A549 (cell line): ENCODE results near the gene TRIM9. TPM values are rescaled to one million over a fixed set of nuclear protein-coding genes. Genes with fewer than 3 reads are reported as not detected.

ENCODE experiments used
- ATAC-seq, 2 experiments: fragments of 200-7000 bp in 1 of 2; fragments of >200 bp in 1 of 2; cut with Nextera tagmentation in 1 of 2; cut with Tn5 transposase in 1 of 2; 3 replicates each; pipeline versions ENCODE4 v1.8.0 to v1.9.1; 2018 to 2020; ENCODE audit warnings: mild to moderate bottlenecking in 1 of 2, moderate library complexity in 1 of 2
- CTCF ChIA-PET: fragments of 300-600 bp; sonication (Branson Sonifier 250); formaldehyde crosslinking; extraction: SDS; loops from one replicate; lab custom pipeline; 2021; ENCODE audit warnings: antibody characterized with exemption, inconsistent platforms; lab: Yijun Ruan, JAX
- POLR2A ChIA-PET: fragments of 350-600 bp; formaldehyde crosslinking; extraction: SDS; loops from one replicate; lab custom pipeline; 2021; ENCODE audit warnings: antibody characterized with exemption, inconsistent platforms; lab: Yijun Ruan, JAX
- DNase-seq, 2 experiments: peaks; one replicate each; pipeline versions ENCODE4 v3.0.0 to v3.0.0-alpha.2; 2011 to 2016; ENCODE audit warnings: low read depth in 1 of 2, low spot score in 1 of 2
- FAIRE-seq: peaks from 2 replicates; lab custom pipeline; 2011; peaks lifted over from hg19 to GRCh38; lab: Jason Lieb, UNC
- H3K27ac ChIP-seq, 2 experiments: fragments of >200 bp; sonication (Bioruptor Twin); formaldehyde crosslinking; 3 replicates each; pipeline ENCODE4 v1.5.1; 2016 to 2017
- H3K4me1 ChIP-seq: fragments of >200 bp; sonication (Bioruptor Twin); formaldehyde crosslinking; 3 replicates; pipeline ENCODE4 v1.6.1; 2016
- H3K4me2 ChIP-seq: fragments of >200 bp; sonication (Bioruptor Twin); formaldehyde crosslinking; 3 replicates; pipeline ENCODE4 v1.6.1; 2016
- H3K4me3 ChIP-seq: fragments of >200 bp; sonication (Bioruptor Twin); formaldehyde crosslinking; 3 replicates; pipeline ENCODE4 v1.5.1; 2016
- H3K9me3 ChIP-seq: fragments of >200 bp; sonication (Bioruptor Twin); formaldehyde crosslinking; 3 replicates; pipeline ENCODE4 v1.6.1; 2016
- ATOH8 ChIP-seq: fragments of 250-450 bp; sonication (Bioruptor Pico); IDR thresholded peaks from 2 replicates; pipeline ENCODE4 v1.5.0; 2020; ENCODE audit warnings: low read depth, mild to moderate bottlenecking, moderate library complexity
- CBX2 ChIP-seq: fragments of 200-600 bp; sonication (generic); IDR thresholded peaks from 2 replicates; pipeline ENCODE4 v1.6.1; 2016; ENCODE audit warnings: low read depth, mild to moderate bottlenecking, borderline replicate concordance
- CBX8 ChIP-seq: fragments of 200-600 bp; sonication (generic); IDR thresholded peaks from 2 replicates; pipeline ENCODE4 v1.6.1; 2016
- CHD2 ChIP-seq: fragments of 150-350 bp; IDR thresholded peaks from 2 replicates; pipeline ENCODE4 v1.6.1; 2014; ENCODE audit warnings: low read length; ENCODE audit not compliant: partially characterized antibody
- CHD4 ChIP-seq: fragments of 200-600 bp; sonication (generic); IDR thresholded peaks from 2 replicates; pipeline ENCODE4 v1.6.1; 2016; ENCODE audit warnings: antibody characterized with exemption, mild to moderate bottlenecking, borderline replicate concordance
- E2F6 ChIP-seq: IDR thresholded peaks from 2 replicates; pipeline ENCODE4 v1.6.1; 2012; ENCODE audit warnings: low read depth, borderline replicate concordance
- EHF ChIP-seq: fragments of 250-450 bp; sonication (Bioruptor Pico); IDR thresholded peaks from 2 replicates; pipeline ENCODE4 v1.5.0; 2020; ENCODE audit warnings: mild to moderate bottlenecking
- EHMT2 ChIP-seq: fragments of 200-600 bp; sonication (generic); IDR thresholded peaks from 2 replicates; pipeline ENCODE4 v1.6.1; 2016; ENCODE audit warnings: antibody characterized with exemption, low read depth, mild to moderate bottlenecking, moderate library complexity
- ELK1 ChIP-seq: fragments of 150-350 bp; IDR thresholded peaks from 2 replicates; pipeline ENCODE4 v1.6.1; 2014; ENCODE audit warnings: low read depth, mild to moderate bottlenecking, low read length
- EP300 ChIP-seq, 2 experiments: fragments of >200 bp; sonication (Bioruptor Twin); formaldehyde crosslinking; IDR thresholded peaks; 2 replicates in 1 of 2; 3 replicates in 1 of 2; pipeline ENCODE4 v1.6.1; 2016 to 2017
- ESRRA ChIP-seq: fragments of 150-350 bp; IDR thresholded peaks from 2 replicates; pipeline ENCODE4 v1.6.1; 2014; ENCODE audit warnings: mild to moderate bottlenecking, low read length, borderline replicate concordance
- FOSB ChIP-seq: fragments of 250-450 bp; sonication (Bioruptor Pico); IDR thresholded peaks from 2 replicates; pipeline ENCODE4 v1.5.0; 2020; ENCODE audit warnings: mild to moderate bottlenecking, moderate library complexity
- FOSL2 ChIP-seq, 2 experiments: fragments of 450-650 bp in 1 of 2; fragments of >200 bp in 1 of 2; sonication (Bioruptor Twin) in 1 of 2; formaldehyde crosslinking; IDR thresholded peaks; 2 replicates each; pipeline versions ENCODE4 v1.5.0 to v1.6.1; 2016 to 2020; ENCODE audit warnings: mild to moderate bottlenecking in 1 of 2, moderate library complexity in 1 of 2
- HDAC2 ChIP-seq: fragments of 200-600 bp; sonication (generic); IDR thresholded peaks from 2 replicates; pipeline ENCODE4 v1.6.1; 2016
- HEYL ChIP-seq: fragments of 250-450 bp; sonication (Bioruptor Pico); IDR thresholded peaks from 2 replicates; pipeline ENCODE4 v1.8.0; 2021; ENCODE audit warnings: mild to moderate bottlenecking, moderate library complexity
- HMGXB4 ChIP-seq: fragments of 250-450 bp; sonication (Bioruptor Pico); IDR thresholded peaks from 2 replicates; pipeline ENCODE4 v1.5.0; 2021; ENCODE audit warnings: mild to moderate bottlenecking, moderate library complexity, borderline replicate concordance
- HOXB5 ChIP-seq: fragments of 250-450 bp; sonication (Bioruptor Pico); IDR thresholded peaks from 2 replicates; pipeline ENCODE4 v1.5.0; 2020; ENCODE audit warnings: mild to moderate bottlenecking, moderate library complexity
- JUN ChIP-seq, 2 experiments: fragments of >200 bp; sonication (Bioruptor Twin); formaldehyde crosslinking; IDR thresholded peaks; 2 replicates in 1 of 2; 3 replicates in 1 of 2; pipeline ENCODE4 v1.6.1; 2016 to 2017
- KDM1A ChIP-seq: fragments of 200-600 bp; sonication (generic); IDR thresholded peaks from 2 replicates; pipeline ENCODE4 v1.6.1; 2016; ENCODE audit warnings: low read depth, mild to moderate bottlenecking
- KDM5A ChIP-seq: fragments of 200-600 bp; sonication (generic); IDR thresholded peaks from 2 replicates; pipeline ENCODE4 v1.6.1; 2016; ENCODE audit warnings: antibody characterized with exemption, mild to moderate bottlenecking
- MAFK ChIP-seq: fragments of 450-650 bp; IDR thresholded peaks from 2 replicates; pipeline ENCODE4 v1.6.1; 2014; ENCODE audit not compliant: partially characterized antibody
- MYC ChIP-seq: IDR thresholded peaks from 2 replicates; pipeline ENCODE4 v1.6.1; 2012; ENCODE audit warnings: mild to moderate bottlenecking, inconsistent platforms, low read length, improper control_type of control experiment, borderline replicate concordance
- NPAS2 ChIP-seq: fragments of 250-450 bp; sonication (Bioruptor Pico); IDR thresholded peaks from 2 replicates; pipeline ENCODE4 v1.8.0; 2022; ENCODE audit warnings: mild to moderate bottlenecking, moderate library complexity, borderline replicate concordance
- NR3C1 ChIP-seq: fragments of >200 bp; sonication (Bioruptor Twin); formaldehyde crosslinking; IDR thresholded peaks from 3 replicates; pipeline ENCODE4 v1.6.1; 2017
- POLR2A ChIP-seq: IDR thresholded peaks from 2 replicates; pipeline ENCODE4 v1.6.1; 2012; ENCODE audit warnings: mild to moderate bottlenecking, low read length
- RAD21 ChIP-seq, 2 experiments: fragments of >200 bp in 1 of 2; sonication (Bioruptor Twin) in 1 of 2; formaldehyde crosslinking in 1 of 2; IDR thresholded peaks in 1 of 2; conservative IDR thresholded peaks in 1 of 2; 2 replicates in 1 of 2; 3 replicates in 1 of 2; pipeline ENCODE4 v1.6.1; 2012 to 2018; ENCODE audit warnings: inconsistent platforms in 1 of 2
- RNF2 ChIP-seq: fragments of 200-600 bp; sonication (generic); IDR thresholded peaks from 2 replicates; pipeline ENCODE4 v1.6.1; 2016; ENCODE audit warnings: low read depth, mild to moderate bottlenecking, antibody characterized with exemption, moderate library complexity, borderline replicate concordance
- ZSCAN20 ChIP-seq: fragments of 250-450 bp; sonication (Bioruptor Pico); IDR thresholded peaks from 2 replicates; pipeline ENCODE4 v1.8.0; 2022; ENCODE audit warnings: mild to moderate bottlenecking, moderate library complexity
- WGBS: methylation state at CpG from one replicate; pipeline ENCODE4 v1.1.6; 2017; ENCODE audit errors: missing lambda C conversion rate; 5-methylcytosine and 5-hydroxymethylcytosine counted together
- polyA plus RNA-seq, 4 experiments: library from polyadenylated mRNA; depleted of rRNA in 3 of 4; stranded (reverse); fragments of >200 nt; fragmentation: RNase III in 1 of 4; extraction: RNeasy Plus Mini Kit Qiagen cat#74134 plus additional on column Dnase treatment in 1 of 4; gene quantifications; 2 replicates in 3 of 4; 3 replicates in 1 of 4; pipeline ENCODE4 v1.2.3, GENCODE V29; 2011 to 2017
- TF ChIP-seq, protein P1 (sequence below): IDR thresholded peaks from 2 replicates; pipeline ENCODE4 v1.6.1; 2012
- TF ChIP-seq, protein P2 (sequence below): fragments of >200 bp; sonication (Bioruptor Twin); formaldehyde crosslinking; IDR thresholded peaks from 3 replicates; pipeline ENCODE4 v1.5.1; 2016

TRIM9 gene
- polyA plus RNA-seq, 2 of the 4 experiments (the other 2 are of a cell fraction), result 5.4 to 21.2 TPM

DNA sequence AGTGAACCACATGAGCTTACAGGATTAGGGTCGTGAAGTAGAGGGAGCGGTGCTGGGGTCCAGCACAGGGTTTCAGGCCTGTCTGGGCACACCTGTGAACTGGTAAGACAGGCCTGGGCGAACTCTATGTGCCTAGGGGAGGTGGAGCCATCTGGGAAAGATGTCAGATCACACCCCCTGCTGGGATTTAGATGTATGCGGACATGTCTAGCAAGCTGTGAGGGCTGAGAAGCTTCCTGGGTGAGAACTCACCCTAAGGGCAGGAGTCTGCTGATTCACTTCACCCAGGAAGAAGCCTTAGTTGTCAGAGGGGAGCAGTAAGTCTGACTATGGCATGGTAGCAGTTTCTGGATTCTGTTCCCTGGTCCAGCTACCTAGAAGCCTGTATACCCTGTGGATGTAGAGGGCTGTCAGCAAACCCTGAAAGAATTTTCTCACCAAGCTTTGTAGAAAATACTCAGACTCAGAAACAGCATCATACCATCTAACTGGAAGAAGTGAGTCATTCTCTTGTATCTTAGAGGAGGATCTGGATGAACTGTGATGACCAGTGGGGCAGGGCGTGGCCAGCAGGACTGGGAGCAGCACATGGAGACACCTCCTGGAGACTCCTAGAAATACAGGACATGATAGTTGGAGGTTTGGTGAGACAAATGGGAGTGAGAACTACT, 139.4 kb downstream of the TRIM9 start:
- Histone ChIP-seq H3K4me3 (peak overlapping the region; percentile 9; the same call in 1 of the 3 replicates), H3K9me3 (no peaks in the 10 kb centered on the region), H3K27ac (peak overlapping the region; percentile 89 to 92), H3K4me2 (peak overlapping the region; percentile 74), H3K4me1 (peaks cover 21% of the 10 kb centered on the region)
- ChIA-PET POLR2A (interaction anchor here (0.8 to 3.2 kb wide), 9 partner anchors 9 to 395 kb away, joined by 3 to 33 read pairs (median 5); partner anchors contain the start of genes ATL1, PYGL, TMX1 and TRIM9), CTCF (interaction anchor here (0.6 to 3.4 kb wide), 29 partner anchors 9 to 824 kb away, joined by 3 to 29 read pairs (median 4); partner anchors contain the start of genes PYGL and TRIM9)
- peak; percentile 90 to 98 for DNase-seq
- 2% methylated on average over 5 of the region's 5 CpGs for WGBS
- peak; percentile 93 for FAIRE-seq
- ATAC-seq, result peak; percentile 93 to 98
- TF ChIP-seq ZSCAN20, result no peak
- TF ChIP-seq EP300 (IDR thresholded peaks at IDR 0.05), result peak; percentile 35 to 63; a peak in 2 of 5 replicates
- TF ChIP-seq POLR2A, result no peak
- no peak for TF ChIP-seq HOXB5 (CRISPR knock-in tag)
- no peak for TF ChIP-seq EHF (CRISPR knock-in tag)
- TF ChIP-seq JUN (IDR thresholded peaks at IDR 0.05), result peak; percentile 52 to 58; a peak in 4 of 5 replicates
- TF ChIP-seq E2F6, result peak; percentile 26; the same call in 1 of the 2 replicates
- no peak for TF ChIP-seq ATOH8 (CRISPR knock-in tag)
- TF ChIP-seq HEYL (CRISPR knock-in tag), result no peak
- TF ChIP-seq FOSL2 (IDR thresholded peaks at IDR 0.05), result peak; percentile 82
- TF ChIP-seq FOSL2 (CRISPR knock-in tag; IDR thresholded peaks at IDR 0.05), result peak; percentile 95
- TF ChIP-seq CHD4, result no peak
- TF ChIP-seq MYC, result peak; percentile 52; the same call in 1 of the 2 replicates
- TF ChIP-seq ELK1, result no peak
- TF ChIP-seq, protein P1, sequence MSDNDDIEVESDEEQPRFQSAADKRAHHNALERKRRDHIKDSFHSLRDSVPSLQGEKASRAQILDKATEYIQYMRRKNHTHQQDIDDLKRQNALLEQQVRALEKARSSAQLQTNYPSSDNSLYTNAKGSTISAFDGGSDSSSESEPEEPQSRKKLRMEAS, result peak; percentile 66; the same call in 1 of the 2 replicates
- TF ChIP-seq HMGXB4 (CRISPR knock-in tag), result no peak
- TF ChIP-seq KDM5A, result no peak
- no peak for TF ChIP-seq CBX2
- no peak for TF ChIP-seq ESRRA
- TF ChIP-seq, protein P2, sequence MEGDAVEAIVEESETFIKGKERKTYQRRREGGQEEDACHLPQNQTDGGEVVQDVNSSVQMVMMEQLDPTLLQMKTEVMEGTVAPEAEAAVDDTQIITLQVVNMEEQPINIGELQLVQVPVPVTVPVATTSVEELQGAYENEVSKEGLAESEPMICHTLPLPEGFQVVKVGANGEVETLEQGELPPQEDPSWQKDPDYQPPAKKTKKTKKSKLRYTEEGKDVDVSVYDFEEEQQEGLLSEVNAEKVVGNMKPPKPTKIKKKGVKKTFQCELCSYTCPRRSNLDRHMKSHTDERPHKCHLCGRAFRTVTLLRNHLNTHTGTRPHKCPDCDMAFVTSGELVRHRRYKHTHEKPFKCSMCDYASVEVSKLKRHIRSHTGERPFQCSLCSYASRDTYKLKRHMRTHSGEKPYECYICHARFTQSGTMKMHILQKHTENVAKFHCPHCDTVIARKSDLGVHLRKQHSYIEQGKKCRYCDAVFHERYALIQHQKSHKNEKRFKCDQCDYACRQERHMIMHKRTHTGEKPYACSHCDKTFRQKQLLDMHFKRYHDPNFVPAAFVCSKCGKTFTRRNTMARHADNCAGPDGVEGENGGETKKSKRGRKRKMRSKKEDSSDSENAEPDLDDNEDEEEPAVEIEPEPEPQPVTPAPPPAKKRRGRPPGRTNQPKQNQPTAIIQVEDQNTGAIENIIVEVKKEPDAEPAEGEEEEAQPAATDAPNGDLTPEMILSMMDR, result peak; percentile 52
- no peak for TF ChIP-seq EHMT2
- no peak for TF ChIP-seq KDM1A
- TF ChIP-seq FOSB (CRISPR knock-in tag), result no peak
- TF ChIP-seq RAD21 (conservative IDR thresholded peaks at IDR 0.05 in 1 of 2, IDR thresholded peaks at IDR 0.05 in 1 of 2), result peak; percentile 31 to 54; a peak in 3 of 5 replicates
- no peak for TF ChIP-seq NPAS2 (CRISPR knock-in tag)
- TF ChIP-seq CBX8, result no peak
- peak; percentile 39 for TF ChIP-seq MAFK
- no peak for TF ChIP-seq RNF2
- no peak for TF ChIP-seq CHD2
- TF ChIP-seq HDAC2, result no peak
- TF ChIP-seq NR3C1, result no peak
